OCI-LY7 (cell line): ENCODE measurements around the gene CCDC17. TPM values are rescaled to one million over a fixed set of nuclear protein-coding genes. Genes with fewer than 3 reads are reported as not detected.

Experiments
- BruUV-seq: library from RNA; stranded (reverse); fragments of 400-500 nt; replicated peaks from 2 replicates; lab custom pipeline; 2021; lab: Mats Ljungman, UMichigan
- CTCF ChIA-PET: fragments of 300-600 bp; sonication (Branson Sonifier 250); formaldehyde crosslinking; loops from one replicate; lab custom pipeline; 2022; ENCODE audit warnings: antibody characterized with exemption; ENCODE audit not compliant: unreplicated experiment; lab: Charles Lee
- POLR2A ChIA-PET: fragments of 300-600 bp; sonication (Branson Sonifier 250); formaldehyde crosslinking; loops from one replicate; lab custom pipeline; 2022; ENCODE audit warnings: antibody characterized with exemption; lab: Charles Lee
- DNase-seq: peaks from one replicate; pipeline ENCODE4 v3.0.0-alpha.2; 2015; ENCODE audit warnings: low spot score
- H2AFZ ChIP-seq: fragments of 200-600 bp; sonication (generic), shearing (Covaris generic); 2 replicates; pipeline ENCODE4 v1.6.1; 2014; ENCODE audit warnings: mild to moderate bottlenecking, antibody characterized with exemption, low read length, moderate library complexity
- H3K27ac ChIP-seq: fragments of 200-600 bp; sonication (generic); 2 replicates; pipeline ENCODE4 v1.5.1; 2014; ENCODE audit warnings: mixed run types, low read depth, mild to moderate bottlenecking, moderate library complexity, low read length, inconsistent platforms; ENCODE audit not compliant: poor library complexity, severe bottlenecking
- H3K36me3 ChIP-seq: fragments of 200-600 bp; sonication (generic); 2 replicates; pipeline ENCODE4 v1.6.1; 2014; ENCODE audit warnings: mild to moderate bottlenecking, antibody characterized with exemption, low read length, moderate library complexity, mixed read lengths; ENCODE audit not compliant: insufficient read depth
- H3K4me1 ChIP-seq: fragments of 200-600 bp; sonication (generic); 2 replicates; pipeline ENCODE4 v1.5.1; 2014; ENCODE audit warnings: mild to moderate bottlenecking, low read length; ENCODE audit not compliant: insufficient read depth, poor library complexity, severe bottlenecking
- H3K4me2 ChIP-seq: fragments of 200-600 bp; sonication (generic); 2 replicates; pipeline ENCODE4 v1.6.1; 2014; ENCODE audit warnings: mild to moderate bottlenecking, low read length
- H3K4me3 ChIP-seq: fragments of 200-600 bp; sonication (generic); 2 replicates; pipeline ENCODE4 v1.5.1; 2014; ENCODE audit warnings: mild to moderate bottlenecking, low read depth, low read length; ENCODE audit not compliant: poor library complexity, severe bottlenecking
- H3K79me2 ChIP-seq: fragments of 200-600 bp; sonication (generic); 2 replicates; pipeline ENCODE4 v1.6.1; 2016; ENCODE audit warnings: low read depth, mild to moderate bottlenecking, low read length, moderate library complexity, mixed read lengths; ENCODE audit not compliant: insufficient read depth
- H3K9me2 ChIP-seq: fragments of 200-600 bp; sonication (generic); 2 replicates; pipeline ENCODE4 v1.6.1; 2016; ENCODE audit warnings: mild to moderate bottlenecking, low read length, mixed read lengths; ENCODE audit not compliant: insufficient read depth
- H3K9me3 ChIP-seq: fragments of 200-600 bp; sonication (generic); 2 replicates; pipeline ENCODE4 v1.6.1; 2014; ENCODE audit warnings: mild to moderate bottlenecking, mixed run types, low read length, mixed read lengths
- H4K20me1 ChIP-seq: fragments of 200-600 bp; sonication (generic); 2 replicates; pipeline ENCODE4 v1.6.1; 2014; ENCODE audit warnings: mild to moderate bottlenecking, antibody characterized with exemption, low read length, moderate library complexity, mixed read lengths; ENCODE audit not compliant: insufficient read depth
- CTCF ChIP-seq: fragments of 200-600 bp; sonication (generic); conservative IDR thresholded peaks from 2 replicates; pipeline ENCODE4 v1.5.1; 2014; ENCODE audit warnings: mild to moderate bottlenecking, antibody characterized with exemption, low read length, moderate library complexity, mixed read lengths
- EZH2phosphoT487 ChIP-seq: fragments of 200-600 bp; sonication (generic); IDR thresholded peaks from 2 replicates; pipeline ENCODE4 v1.6.1; 2018; ENCODE audit warnings: low read depth, borderline replicate concordance, mild to moderate bottlenecking, mixed run types, antibody characterized with exemption, low read length, moderate library complexity, mixed read lengths
- intact Hi-C: fragments of 100-400 bp; cut with micrococcal nuclease; formaldehyde crosslinking; loops from one replicate; pipeline ENCODE4 v1.10.0; 2022; ENCODE audit not compliant: unreplicated experiment
- total RNA-seq, 2 experiments: library from RNA; depleted of rRNA in 1 of 2; stranded (reverse); fragments of >200 nt in 1 of 2; shearing (Covaris generic) in 1 of 2; gene quantifications; 2 replicates each; pipeline ENCODE4 v1.2.3, GENCODE V29; 2014 to 2022

Gene CCDC17
- total RNA-seq, 2 experiments from 2014 or later = 3.2 to 5.0 TPM

GRCh38 chr1:45658171-45658570, 34.3 kb upstream of the CCDC17 start:
- no TSS peak for BruUV-seq
- intact Hi-C loops = no loop called here
- ChIA-PET CTCF (interaction anchor here (1.0 kb wide), 1 partner anchor 14 kb away, joined by 3 read pairs; no protein-coding TSS in a partner anchor), POLR2A (interaction anchor here (1.0 kb wide), 1 partner anchor 11 kb away, joined by 3 read pairs; no protein-coding TSS in a partner anchor)
- TF ChIP-seq CTCF = no peak
- no peak for TF ChIP-seq EZH2phosphoT487
- no peaks in the 10 kb centered on the region; the same call in 1 of the 2 replicates for H4K20me1 ChIP-seq
- H3K4me2 ChIP-seq = no peak overlapping the region
- no peak overlapping the region for H2AFZ ChIP-seq
- peaks cover 84% of the 10 kb centered on the region for H3K36me3 ChIP-seq
- no peak overlapping the region for H3K4me3 ChIP-seq
- no peak overlapping the region for H3K27ac ChIP-seq
- no peaks in the 10 kb centered on the region for H3K9me3 ChIP-seq
- peaks cover 26% of the 10 kb centered on the region for H3K79me2 ChIP-seq
- no peaks in the 10 kb centered on the region for H3K9me2 ChIP-seq
- no peaks in the 10 kb centered on the region for H3K4me1 ChIP-seq
- DNase-seq = no peak

DNA sequence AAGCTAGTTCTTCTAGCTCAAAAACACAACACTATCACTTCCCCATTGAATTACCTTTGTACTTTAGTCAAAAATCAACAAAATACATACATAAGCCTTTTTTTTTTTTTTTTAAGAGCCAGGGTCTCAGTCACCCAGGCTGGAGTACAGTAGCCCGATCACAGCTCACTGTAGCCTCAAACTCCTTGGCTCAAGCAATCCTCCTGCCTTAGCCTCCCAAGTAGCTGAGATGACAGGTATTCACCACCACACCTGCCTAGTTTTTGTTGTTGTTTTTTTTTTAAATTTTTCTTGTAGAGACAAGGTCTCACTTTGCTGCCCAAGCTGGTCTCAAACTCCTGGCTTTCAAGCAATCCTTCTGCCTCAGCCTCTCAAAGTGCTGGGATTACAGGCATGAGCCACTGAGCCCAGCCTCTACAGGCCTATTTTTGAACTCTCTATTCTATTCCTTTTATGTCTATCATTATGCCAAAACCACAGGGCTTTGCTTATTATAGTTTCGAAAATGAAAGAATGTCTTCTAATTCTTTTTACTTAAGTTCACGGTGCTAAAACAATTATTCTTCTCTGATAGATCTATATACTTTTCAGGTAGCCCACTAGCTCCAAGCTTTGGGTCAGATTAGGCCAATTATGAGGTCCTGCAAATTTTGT, 32.8 kb upstream of the CCDC17 start:
- ChIA-PET POLR2A (interaction anchor here (0.6 to 1.2 kb wide), 5 partner anchors 8 to 433 kb away, joined by 3 to 6 read pairs (median 4); no protein-coding TSS in a partner anchor), CTCF (no interaction called here)
- no peaks in the 10 kb centered on the region for H3K9me3 ChIP-seq
- H3K9me2 ChIP-seq = no peaks in the 10 kb centered on the region
- no peak for DNase-seq
- no peaks in the 10 kb centered on the region for H4K20me1 ChIP-seq
- H3K4me2 ChIP-seq = no peak overlapping the region
- intact Hi-C loops = no loop called here
- H2AFZ ChIP-seq = no peak overlapping the region
- TF ChIP-seq EZH2phosphoT487 (no peak), CTCF (no peak)
- H3K79me2 ChIP-seq = peaks cover 11% of the 10 kb centered on the region; the same call in 1 of the 2 replicates
- no peaks in the 10 kb centered on the region for H3K4me1 ChIP-seq
- H3K4me3 ChIP-seq = no peak overlapping the region
- H3K36me3 ChIP-seq = peaks cover 94% of the 10 kb centered on the region
- BruUV-seq = no TSS peak
- H3K27ac ChIP-seq = no peak overlapping the region
